Embryonic facial prominence (tissue), 1 donor: ENCODE data around the gene FOSL1.
"Not testable (repeated sequence)": the region's sequence is repeated elsewhere in the genome, so short reads cannot be mapped to it uniquely, and the experiment has no call there.

Experiments used
- DNase-seq: peaks from one replicate; pipeline ENCODE4 v3.0.0-alpha.2; 2016; ENCODE audit errors: extremely low spot score

Gene FOSL1

DNA sequence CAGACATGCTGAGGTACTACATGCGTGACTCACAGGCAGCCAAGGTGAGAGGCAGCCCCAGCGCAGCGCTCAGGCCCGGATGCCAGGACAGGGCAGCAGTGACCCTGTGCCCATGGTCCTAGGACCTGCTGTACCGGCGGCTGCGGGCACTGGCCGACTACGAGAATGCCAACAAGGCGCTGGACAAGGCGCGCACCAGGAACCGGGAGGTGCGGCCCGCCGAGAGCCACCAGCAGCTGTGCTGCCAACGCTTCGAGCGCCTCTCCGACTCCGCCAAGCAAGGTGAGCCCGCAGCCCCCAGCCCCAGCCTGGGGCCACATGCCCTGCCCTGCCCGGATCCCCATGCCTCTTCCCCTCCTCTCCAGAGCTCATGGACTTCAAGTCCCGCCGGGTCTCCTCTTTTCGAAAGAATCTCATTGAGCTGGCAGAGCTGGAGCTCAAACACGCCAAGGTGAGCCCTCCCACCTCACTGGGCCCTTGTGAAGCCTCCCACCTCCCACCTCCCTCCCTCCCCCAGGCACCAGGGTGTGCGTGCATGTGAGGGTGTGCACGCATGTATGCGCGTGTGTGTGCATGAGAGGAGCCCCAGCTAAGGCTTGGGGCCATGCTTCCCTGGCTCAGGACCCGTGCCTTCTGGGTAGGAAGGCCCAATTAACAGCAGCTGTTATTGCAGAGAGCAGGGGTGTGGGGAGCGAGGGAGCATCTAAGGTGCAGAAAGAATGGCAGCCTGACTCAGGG is 47.5 kb downstream of the FOSL1 start:
- no peak for DNase-seq

DNA sequence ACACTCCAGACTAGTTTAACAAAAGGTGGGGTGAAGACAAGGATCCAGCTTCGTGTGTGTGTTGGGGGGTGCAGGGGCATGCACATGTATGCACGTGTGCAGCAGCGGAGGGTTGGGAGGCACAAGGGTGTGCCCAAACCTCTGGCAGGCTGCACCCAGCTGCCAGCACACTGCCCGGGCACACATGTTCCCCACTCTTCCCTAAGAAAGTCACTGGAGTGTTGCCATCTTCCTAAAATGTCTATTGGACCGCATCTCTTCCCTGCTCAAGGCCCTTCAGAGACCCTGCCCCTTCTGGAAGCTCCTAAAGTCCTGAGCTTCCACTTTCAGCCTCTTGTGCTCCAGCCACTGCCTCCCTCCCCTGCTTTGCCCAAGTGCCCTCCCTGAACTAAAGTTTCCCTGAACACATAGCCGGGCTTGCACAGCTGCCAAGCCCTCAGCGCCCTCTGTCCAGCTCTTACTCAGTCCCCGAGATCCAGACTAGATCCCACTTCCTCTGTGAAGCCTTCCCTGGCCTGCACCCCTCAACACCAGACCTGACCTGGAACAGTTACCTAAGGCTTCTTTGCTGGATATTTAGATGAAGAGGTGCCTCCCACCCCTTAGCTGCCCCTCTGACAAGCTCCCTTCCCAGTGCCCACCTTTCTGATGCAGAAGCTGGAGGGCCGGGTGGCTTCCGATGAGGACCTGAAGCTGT is 48.2 kb downstream of the FOSL1 start:
- DNase-seq = no peak

DNA sequence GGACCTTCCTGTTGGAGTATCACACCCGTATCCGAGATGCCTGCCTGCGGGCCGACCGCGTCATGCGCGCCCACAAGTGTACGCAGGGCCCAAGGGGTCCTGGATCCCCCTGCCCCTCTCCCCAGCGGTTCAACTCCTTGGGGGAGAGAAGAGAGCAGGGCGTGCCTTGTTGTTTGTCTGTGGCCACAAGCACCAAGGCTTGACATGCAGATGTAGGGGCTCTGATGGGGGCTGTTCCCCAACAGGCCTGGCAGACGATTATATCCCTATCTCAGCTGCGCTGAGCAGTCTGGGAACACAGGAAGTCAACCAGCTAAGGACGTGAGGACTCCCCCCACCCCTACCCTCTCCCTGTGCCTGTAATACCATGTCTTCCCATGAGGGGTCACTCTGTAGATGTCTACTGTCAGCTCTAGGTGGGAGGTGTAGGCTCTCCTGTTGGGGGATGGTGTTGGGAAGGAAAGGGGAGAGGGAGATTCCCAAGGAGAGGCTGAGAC is 49.1 kb downstream of the FOSL1 start:
- DNase-seq = no peak

DNA sequence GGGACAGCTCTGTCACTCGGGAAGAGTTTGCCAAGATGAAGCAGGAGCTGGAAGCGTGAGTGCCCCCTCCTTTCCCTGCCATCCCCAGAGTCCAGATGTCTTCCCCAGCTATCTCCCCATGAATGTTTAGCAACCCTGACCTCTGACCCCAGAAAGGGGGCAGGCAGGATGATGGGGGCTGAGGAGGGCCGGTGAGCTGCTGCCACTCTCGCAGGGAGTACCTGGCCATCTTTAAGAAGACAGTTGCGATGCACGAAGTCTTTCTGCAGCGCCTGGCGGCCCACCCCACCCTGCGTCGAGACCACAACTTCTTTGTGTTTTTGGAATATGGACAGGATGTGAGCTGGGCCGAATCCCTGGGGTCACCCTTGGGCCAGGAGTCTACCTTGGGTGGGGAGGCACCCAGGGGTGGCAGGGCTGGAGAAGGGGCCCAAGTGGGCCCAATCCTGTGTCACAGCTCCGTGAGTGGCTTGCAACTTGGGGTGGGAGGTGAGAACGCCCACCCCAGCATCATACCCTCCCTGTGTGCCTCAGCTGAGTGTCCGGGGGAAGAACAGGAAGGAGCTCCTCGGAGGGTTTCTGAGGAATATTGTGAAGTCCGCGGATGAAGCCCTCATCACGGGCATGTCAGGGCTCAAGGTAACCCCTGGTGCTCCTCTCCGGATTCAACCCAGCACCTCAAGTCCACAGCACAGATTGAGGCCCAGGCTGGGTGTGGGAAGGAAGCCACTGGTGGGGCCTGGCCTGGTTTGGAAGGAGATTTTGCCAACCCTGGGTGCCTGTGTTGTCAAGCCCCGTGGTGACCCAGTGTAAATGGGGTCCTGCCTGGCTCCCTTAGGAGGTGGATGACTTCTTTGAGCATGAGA is 49.7 kb downstream of the FOSL1 start:
- no peak for DNase-seq

DNA sequence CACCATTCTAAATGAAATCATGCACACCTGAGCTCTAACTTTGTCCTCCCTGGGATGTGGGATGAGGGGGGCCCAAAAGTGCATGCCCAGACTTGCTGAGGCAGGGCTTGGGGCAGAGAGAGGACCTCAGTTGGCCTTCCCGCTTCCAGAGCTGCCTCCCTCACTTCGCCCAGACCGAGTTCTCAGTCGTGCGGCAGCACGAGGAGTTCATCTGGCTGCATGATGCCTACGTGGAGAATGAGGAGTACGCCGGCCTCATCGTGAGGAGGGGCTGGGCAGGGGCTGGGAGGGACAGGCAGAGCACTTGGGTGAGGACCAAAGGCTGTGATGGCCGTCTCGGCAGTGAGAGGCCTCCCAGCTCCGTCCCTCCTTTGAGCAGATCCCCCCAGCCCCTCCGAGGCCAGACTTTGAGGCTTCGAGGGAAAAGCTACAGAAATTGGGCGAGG is 50.4 kb downstream of the FOSL1 start:
- DNase-seq = no peak

GRCh38 chr11:65849366-65849765 is 50.8 kb downstream of the FOSL1 start:
- DNase-seq = no peak

DNA sequence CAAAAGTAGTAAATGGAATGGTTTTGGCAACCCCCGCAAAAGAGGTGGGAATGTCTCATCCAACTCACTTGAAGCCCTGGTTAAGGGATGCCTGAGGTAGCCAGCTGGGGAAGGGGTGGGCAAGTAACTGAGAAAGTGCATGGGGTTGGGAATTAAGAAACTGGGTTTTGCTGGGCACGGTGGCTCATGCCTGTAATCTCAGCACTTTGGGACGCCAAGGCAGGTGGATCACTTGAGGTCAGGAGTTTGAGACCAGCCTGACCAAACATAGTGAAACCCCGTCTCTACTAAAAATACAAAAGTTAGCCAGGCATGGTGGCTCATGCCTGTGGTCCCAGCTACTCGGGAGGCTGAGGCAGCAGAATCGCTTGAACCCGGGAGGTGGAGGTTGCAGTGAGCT is 51.5 kb downstream of the FOSL1 start:
- DNase-seq = not testable (repeated sequence)

DNA sequence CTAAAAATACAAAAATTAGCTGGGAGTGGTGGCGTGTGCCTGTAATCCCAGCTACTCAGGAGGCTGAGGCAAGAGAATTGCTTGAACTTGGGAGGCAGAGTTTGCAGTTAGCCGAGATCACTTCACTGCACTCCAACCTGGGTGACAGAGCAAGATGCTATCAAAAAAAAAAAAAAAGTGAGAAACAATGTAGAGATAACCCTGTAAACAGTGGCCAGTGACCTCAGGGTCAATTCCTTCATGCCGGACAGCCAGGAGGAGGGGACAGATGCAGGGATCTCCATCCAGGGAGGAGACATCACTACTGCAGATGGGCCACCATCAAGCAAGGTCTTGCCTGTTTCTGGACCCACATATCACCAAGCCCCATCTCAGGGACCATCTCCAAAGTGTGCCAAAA is 52.4 kb downstream of the FOSL1 start:
- DNase-seq = no peak

- no peak for DNase-seq
These were observed 55.8 kb downstream of the FOSL1 start for GRCh38 chr11:65844231-65844872.

- no peak for DNase-seq
These were observed 56.4 kb downstream of the FOSL1 start for GRCh38 chr11:65843811-65844210.

- DNase-seq = no peak
These were observed 58.0 kb downstream of the FOSL1 start for GRCh38 chr11:65842144-65842543.
